HepG2 (cell line): ENCODE data around the gene ROMO1. TPM values are rescaled to one million over a fixed set of nuclear protein-coding genes. Genes with fewer than 3 reads are reported as not detected.

ENCODE experiments used
- ATF1 ChIP-seq: IDR thresholded peaks from 2 replicates; pipeline ENCODE4 v1.6.1; 2016; ENCODE audit warnings: mild to moderate bottlenecking, control low read depth
- JARID2 ChIP-seq: sonication (generic); formaldehyde crosslinking; IDR thresholded peaks from 2 replicates; pipeline ENCODE4 v1.8.1; 2023; ENCODE audit warnings: missing genetic modification reagents, inconsistent platforms; ENCODE audit not compliant: insufficient replicate concordance
- KDM4B ChIP-seq: sonication (generic); formaldehyde crosslinking; IDR thresholded peaks from 2 replicates; pipeline ENCODE4 v1.4.0; 2020; ENCODE audit warnings: missing genetic modification reagents
- KLF9 ChIP-seq: IDR thresholded peaks from 2 replicates; pipeline ENCODE4 v1.6.1; 2016; ENCODE audit warnings: low read depth
- NFYB ChIP-seq: sonication (generic); formaldehyde crosslinking; IDR thresholded peaks from 2 replicates; pipeline ENCODE4 v1.4.0; 2020; ENCODE audit warnings: missing genetic modification reagents
- RFXAP ChIP-seq: sonication (generic); formaldehyde crosslinking; IDR thresholded peaks from 2 replicates; pipeline ENCODE4 v1.4.0; 2020; ENCODE audit warnings: missing genetic modification reagents, borderline replicate concordance
- SNRNP70 ChIP-seq: fragments of 200-400 bp; formaldehyde crosslinking; IDR thresholded peaks from 2 replicates; pipeline ENCODE4 v1.6.1; 2017; ENCODE audit warnings: mild to moderate bottlenecking, low read depth, low read length, moderate library complexity
- TBX2 ChIP-seq: sonication (generic); formaldehyde crosslinking; IDR thresholded peaks from 2 replicates; pipeline ENCODE4 v1.5.0; 2020; ENCODE audit warnings: missing genetic modification reagents, mild to moderate bottlenecking, borderline replicate concordance
- ZNF136 ChIP-seq: sonication (generic); formaldehyde crosslinking; IDR thresholded peaks from 2 replicates; pipeline ENCODE4 v1.8.1; 2022; ENCODE audit warnings: low read depth, mild to moderate bottlenecking, moderate library complexity, missing genetic modification reagents
- ZNF235 ChIP-seq: sonication (generic); formaldehyde crosslinking; IDR thresholded peaks from 2 replicates; pipeline ENCODE4 v1.8.1; 2023; ENCODE audit warnings: mild to moderate bottlenecking, missing genetic modification reagents, borderline replicate concordance
- ZNF292 ChIP-seq: sonication (generic); formaldehyde crosslinking; IDR thresholded peaks from 2 replicates; pipeline ENCODE4 v1.8.1; 2022; ENCODE audit warnings: mild to moderate bottlenecking, low read depth, missing genetic modification reagents, borderline replicate concordance
- ZNF407 ChIP-seq: sonication (generic); formaldehyde crosslinking; IDR thresholded peaks from one replicate; pipeline ENCODE4 v1.5.1; 2020; ENCODE audit warnings: mild to moderate bottlenecking, missing genetic modification reagents; ENCODE audit errors: not compliant biosample characterization
- ZNF562 ChIP-seq: sonication (generic); formaldehyde crosslinking; IDR thresholded peaks from 2 replicates; pipeline ENCODE4 v1.8.0; 2022; ENCODE audit warnings: missing genetic modification reagents, borderline replicate concordance
- ZNF740 ChIP-seq: sonication (generic); formaldehyde crosslinking; IDR thresholded peaks from 2 replicates; pipeline ENCODE4 v1.4.0; 2020; ENCODE audit warnings: missing genetic modification reagents
- ZNF782 ChIP-seq: sonication (generic); formaldehyde crosslinking; IDR thresholded peaks from 2 replicates; pipeline ENCODE4 v1.4.0; 2020; ENCODE audit warnings: missing genetic modification reagents, mild to moderate bottlenecking, borderline replicate concordance
- polyA plus RNA-seq, 8 experiments: library from polyadenylated mRNA; depleted of rRNA in 3 of 8; stranded (reverse) in 7 of 8; unstranded in 1 of 8; fragments of >200 nt; fragmentation: Illumina TruSeq in 4 of 8; extraction: Trizol in 4 of 8; gene quantifications; 2 replicates each; pipeline versions ENCODE4 v1.2.1 to v1.2.3, GENCODE V29; 2011 to 2016; ENCODE audit warnings: low read depth in 4 of 8, missing spikeins in 1 of 8, mixed read lengths in 1 of 8; ENCODE audit not compliant: insufficient read depth in 1 of 8
- total RNA-seq, 5 experiments: library from RNA; depleted of rRNA; stranded (reverse); fragments of >200 nt; fragmentation: Illumina TruSeq; extraction: Trizol; gene quantifications; 2 replicates each; pipeline ENCODE4 v1.2.3, GENCODE V29; 2016; ENCODE audit warnings: low read depth in 1 of 5
- TF ChIP-seq, protein P1 (sequence below): IDR thresholded peaks from 2 replicates; pipeline ENCODE4 v1.6.1; 2016; ENCODE audit warnings: low read depth, borderline replicate concordance
- TF ChIP-seq, protein P2 (sequence below): IDR thresholded peaks from 2 replicates; pipeline ENCODE4 v1.6.1; 2018; ENCODE audit warnings: missing genetic modification reagents

Gene ROMO1
- total and polyA plus RNA-seq, 2 of the 13 experiments (the other 11 are each of a cell fraction or from before 2014, with no cell fraction given) = 636 to 755 TPM

GRCh38 chr20:35743693-35744491 is 44.7 kb downstream of the ROMO1 start (continued):
- no peak for TF ChIP-seq ZNF407 (CRISPR knock-in tag)
- TF ChIP-seq TBX2 (CRISPR knock-in tag) = no peak
- TF ChIP-seq ZNF136 (CRISPR knock-in tag) = peak; percentile 61
- no peak for TF ChIP-seq ZNF562 (CRISPR knock-in tag)
- TF ChIP-seq, protein P1, sequence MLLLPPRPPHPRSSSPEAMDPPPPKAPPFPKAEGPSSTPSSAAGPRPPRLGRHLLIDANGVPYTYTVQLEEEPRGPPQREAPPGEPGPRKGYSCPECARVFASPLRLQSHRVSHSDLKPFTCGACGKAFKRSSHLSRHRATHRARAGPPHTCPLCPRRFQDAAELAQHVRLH (CRISPR knock-in tag) = no peak
- TF ChIP-seq ATF1 (CRISPR knock-in tag) = no peak
- no peak for TF ChIP-seq JARID2 (CRISPR knock-in tag)
- TF ChIP-seq ZNF235 (CRISPR knock-in tag) = no peak
- peak; percentile 52; the same call in 1 of the 2 replicates for TF ChIP-seq ZNF292 (CRISPR knock-in tag)
- no peak for TF ChIP-seq NFYB (CRISPR knock-in tag)
- no peak for TF ChIP-seq ZNF740 (CRISPR knock-in tag)
- TF ChIP-seq SNRNP70 = no peak
- no peak for TF ChIP-seq RFXAP (CRISPR knock-in tag)
- no peak for TF ChIP-seq KLF9 (CRISPR knock-in tag)
- TF ChIP-seq, protein P2, sequence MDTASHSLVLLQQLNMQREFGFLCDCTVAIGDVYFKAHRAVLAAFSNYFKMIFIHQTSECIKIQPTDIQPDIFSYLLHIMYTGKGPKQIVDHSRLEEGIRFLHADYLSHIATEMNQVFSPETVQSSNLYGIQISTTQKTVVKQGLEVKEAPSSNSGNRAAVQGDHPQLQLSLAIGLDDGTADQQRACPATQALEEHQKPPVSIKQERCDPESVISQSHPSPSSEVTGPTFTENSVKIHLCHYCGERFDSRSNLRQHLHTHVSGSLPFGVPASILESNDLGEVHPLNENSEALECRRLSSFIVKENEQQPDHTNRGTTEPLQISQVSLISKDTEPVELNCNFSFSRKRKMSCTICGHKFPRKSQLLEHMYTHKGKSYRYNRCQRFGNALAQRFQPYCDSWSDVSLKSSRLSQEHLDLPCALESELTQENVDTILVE (CRISPR knock-in tag) = peak; percentile 31; the same call in 1 of the 2 replicates
- no peak for TF ChIP-seq KDM4B (CRISPR knock-in tag)
- TF ChIP-seq ZNF782 (CRISPR knock-in tag) = no peak
